DMS79 treated with DMSO at 0.1 percent for 48 hours (cell line): ENCODE data around the gene KIF17.

ENCODE experiments used
- DNase-seq: peaks from one replicate; lab custom pipeline; 2025; lab: John Stamatoyannopoulos, UW

Gene KIF17

GRCh38 chr1:20625176-20626097 lies 92.4 kb downstream of the KIF17 start:
- DNase-seq: no peak

GRCh38 chr1:20624709-20625108 lies 93.1 kb downstream of the KIF17 start:
- no peak for DNase-seq

DNA sequence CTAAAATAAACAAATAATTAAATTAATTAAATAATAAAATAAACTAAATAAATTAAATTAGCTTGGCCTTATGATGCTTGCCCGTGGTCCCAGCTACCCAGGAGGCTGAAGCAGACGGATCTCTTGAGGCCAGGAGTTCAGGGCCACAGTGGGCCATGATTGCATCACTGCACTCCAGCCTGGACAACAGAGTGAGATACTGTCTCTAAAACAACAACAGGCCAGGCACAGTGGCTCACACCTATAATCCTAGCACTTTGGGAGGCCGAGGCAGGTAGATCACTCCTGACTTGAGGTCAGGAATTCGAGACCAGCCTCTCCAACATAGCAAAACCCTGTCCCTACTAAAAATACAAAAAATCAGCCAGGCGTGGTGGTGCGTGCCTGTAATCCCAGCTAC lies 96.8 kb downstream of the KIF17 start:
- DNase-seq: no peak

GRCh38 chr1:20619999-20620398 lies 97.8 kb downstream of the KIF17 start:
- DNase-seq: no peak

DNA sequence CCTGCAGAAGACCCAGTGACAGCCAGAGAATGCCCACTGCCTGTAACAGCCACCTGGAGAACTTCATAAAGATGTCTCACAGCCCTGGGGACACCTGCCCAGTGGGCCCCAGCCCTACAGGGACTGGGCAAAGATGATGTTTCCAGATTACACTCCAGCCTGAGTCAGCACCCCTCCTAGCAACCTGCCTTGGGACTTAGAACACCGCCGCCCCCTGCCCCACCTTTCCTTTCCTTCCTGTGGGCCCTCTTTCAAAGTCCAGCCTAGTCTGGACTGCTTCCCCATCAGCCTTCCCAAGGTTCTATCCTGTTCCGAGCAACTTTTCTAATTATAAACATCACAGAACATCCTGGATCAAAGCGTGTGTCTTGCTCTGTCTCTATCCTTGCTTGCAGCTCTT lies 99.3 kb downstream of the KIF17 start:
- no peak for DNase-seq

- DNase-seq: no peak
These were observed 100.8 kb downstream of the KIF17 start for GRCh38 chr1:20616847-20617487.

DNA sequence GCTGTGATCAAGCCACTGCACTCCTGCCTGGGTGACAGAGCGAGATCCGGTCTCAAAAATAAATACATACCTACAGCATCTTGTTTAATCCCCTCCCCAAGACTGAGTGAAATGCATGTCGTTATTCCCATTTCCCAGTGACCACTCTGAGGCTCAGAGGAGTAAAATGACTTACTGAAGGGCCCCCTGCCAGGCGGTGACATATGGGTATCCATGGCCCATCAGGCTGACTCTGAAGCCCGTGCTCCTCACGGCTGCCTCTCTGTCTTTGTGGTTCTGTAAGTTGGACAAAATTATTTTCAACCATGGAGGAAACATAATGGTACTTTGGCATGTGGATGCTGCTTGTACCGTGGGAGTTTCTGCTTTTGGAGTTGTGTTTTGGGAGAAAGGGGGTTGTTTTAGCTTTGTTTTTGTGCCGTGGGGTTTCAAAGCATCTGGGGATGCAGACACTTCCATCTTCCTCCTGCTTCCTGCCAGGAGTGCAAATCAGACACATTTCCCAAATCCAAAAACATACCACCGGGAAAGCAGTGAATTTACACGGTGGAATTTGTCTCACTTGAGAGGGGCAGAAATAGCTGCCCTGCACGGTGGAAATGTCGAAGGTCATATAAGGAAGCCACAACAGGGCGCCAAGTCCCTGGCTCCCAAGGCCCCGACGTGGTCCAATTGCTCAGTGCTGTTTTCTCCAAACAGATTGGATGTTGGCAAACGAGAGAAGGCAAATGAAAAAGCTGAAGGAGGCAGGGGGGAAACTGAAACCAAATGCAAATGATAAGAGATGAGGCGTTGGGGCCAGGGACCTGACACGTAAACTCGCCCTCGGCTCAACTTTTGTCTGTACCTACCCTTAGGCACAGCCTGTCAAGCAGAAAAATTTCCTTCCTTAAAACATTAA lies 101.6 kb downstream of the KIF17 start:
- no peak for DNase-seq

DNA sequence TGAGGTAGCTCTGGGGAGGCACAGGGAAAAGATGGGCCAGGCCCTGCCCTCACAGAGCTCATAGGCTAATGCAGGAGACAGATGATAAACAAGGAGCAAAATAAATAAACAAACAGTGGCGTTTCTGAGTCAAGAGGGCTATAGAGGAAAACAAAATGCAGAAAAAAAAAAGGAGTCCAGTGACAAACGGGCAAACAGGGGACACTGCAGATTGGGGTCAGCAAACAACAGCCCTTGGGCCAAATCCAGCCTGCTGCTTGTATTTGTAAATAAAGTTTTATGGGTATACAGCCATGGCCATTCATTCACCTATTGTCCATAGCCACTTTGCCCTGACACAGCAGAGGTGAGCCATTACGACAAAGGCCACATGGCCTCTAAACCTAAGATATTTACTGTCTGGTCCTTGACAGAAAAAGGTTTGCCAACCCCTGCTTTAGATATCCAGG lies 103.7 kb downstream of the KIF17 start:
- no peak for DNase-seq
